ENCODE results near the gene ZFR2. TPM values are rescaled to one million over a fixed set of nuclear protein-coding genes. Genes with fewer than 3 reads are reported as not detected.

ZFR2 gene
- total RNA-seq, 2 experiments from 2014 or later, result 0.28 to 0.35 TPM

DNA sequence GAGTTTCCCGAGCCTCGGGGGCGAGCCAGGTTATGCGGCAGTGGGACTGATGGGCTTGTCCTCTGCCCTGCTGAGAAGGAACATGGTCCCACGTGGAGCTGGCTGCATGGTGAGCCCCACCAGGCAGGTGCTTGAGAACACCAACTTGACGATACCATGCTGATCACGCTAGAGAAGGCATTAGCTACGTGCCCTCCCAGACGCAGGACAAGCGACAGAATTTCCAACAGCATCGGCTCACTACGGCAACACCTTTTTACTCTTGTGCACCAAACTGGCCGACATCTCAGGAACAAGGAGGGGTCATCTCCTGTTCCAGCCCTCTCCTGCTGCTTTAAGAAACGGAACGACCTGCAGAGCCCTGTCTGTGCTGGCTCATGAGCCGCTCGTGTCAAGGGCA, 8.3 kb downstream of the ZFR2 start:
- Mint-ChIP-seq H3K4me1 (peaks cover under 1% of the 10 kb centered on the region), H3K27me3 (no peaks in the 10 kb centered on the region), H3K9me3 (no peaks in the 10 kb centered on the region), H3K27ac (no peak overlapping the region), H3K4me3 (no peak overlapping the region), H3K36me3 (ENCODE audit: low read depth) (no peaks in the 10 kb centered on the region)
- CTCF ChIA-PET, result no interaction called here
- no peak for DNase-seq
- POLR2A ChIA-PET, result no interaction called here

DNA sequence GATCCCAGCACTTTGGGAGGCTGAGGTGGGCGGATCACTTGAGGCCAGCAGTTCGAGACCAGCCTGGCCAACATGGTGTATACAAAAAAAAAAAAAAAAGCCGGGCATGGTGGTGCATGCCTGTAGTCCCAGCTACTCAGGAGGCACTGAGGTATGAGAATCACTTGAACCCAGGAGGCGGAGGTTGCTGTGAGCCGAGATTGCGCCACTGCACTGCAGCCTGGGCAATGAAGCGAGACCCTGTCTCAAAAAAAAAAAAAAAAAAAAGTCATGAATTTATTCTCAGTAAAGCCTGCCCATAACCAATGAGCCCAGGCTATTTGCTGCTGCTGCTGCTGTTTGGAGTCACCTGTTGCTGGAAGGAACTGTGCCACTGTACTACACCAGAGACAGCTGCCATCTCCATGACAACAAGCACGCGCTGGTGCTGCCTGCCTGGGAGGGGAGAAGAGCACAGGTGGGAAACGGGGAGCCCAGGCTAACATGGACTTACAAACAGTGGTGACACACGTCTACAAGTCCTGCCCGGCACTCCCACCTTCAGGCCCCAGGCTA, 11.3 kb downstream of the ZFR2 start:
- H3K4me3 Mint-ChIP-seq, result no peak overlapping the region
- H3K27me3 Mint-ChIP-seq, result no peaks in the 10 kb centered on the region
- no peak overlapping the region for H3K27ac Mint-ChIP-seq
- CTCF ChIA-PET, result no interaction called here
- no peaks in the 10 kb centered on the region for H3K36me3 Mint-ChIP-seq (ENCODE audit: low read depth)
- POLR2A ChIA-PET, result no interaction called here
- H3K4me1 Mint-ChIP-seq, result peaks cover 3% of the 10 kb centered on the region
- peaks cover under 1% of the 10 kb centered on the region for H3K9me3 Mint-ChIP-seq
- DNase-seq, result no peak

DNA sequence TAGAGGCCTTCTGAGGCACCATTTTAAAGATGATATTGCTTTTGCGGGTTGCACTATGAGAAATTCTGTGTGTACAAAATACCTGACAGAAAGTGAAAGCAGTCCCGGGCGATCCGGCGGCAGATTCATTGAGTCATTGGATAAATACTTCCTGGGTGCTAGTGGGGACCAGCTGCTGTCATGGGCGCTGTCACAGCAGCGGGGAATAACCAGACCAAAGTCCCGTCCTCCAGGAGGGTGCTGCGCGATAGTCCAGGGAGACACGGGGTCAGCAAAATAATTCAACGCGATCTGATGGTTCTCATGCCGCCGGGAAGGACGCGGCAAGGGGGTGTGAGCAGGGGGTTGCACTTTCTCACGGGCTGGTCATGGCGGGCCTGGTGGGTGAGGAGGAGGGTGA, 13.5 kb downstream of the ZFR2 start:
- POLR2A ChIA-PET, result no interaction called here
- H3K27ac Mint-ChIP-seq, result no peak overlapping the region
- CTCF ChIA-PET, result no interaction called here
- peaks cover 3% of the 10 kb centered on the region for H3K4me1 Mint-ChIP-seq
- peaks cover 11% of the 10 kb centered on the region for H3K9me3 Mint-ChIP-seq
- no peak overlapping the region for H3K4me3 Mint-ChIP-seq
- DNase-seq, result no peak
- peaks cover 6% of the 10 kb centered on the region for H3K36me3 Mint-ChIP-seq (ENCODE audit: low read depth)
- no peaks in the 10 kb centered on the region for H3K27me3 Mint-ChIP-seq

- Mint-ChIP-seq H3K27ac (no peak overlapping the region), H3K4me1 (peaks cover 3% of the 10 kb centered on the region), H3K36me3 (ENCODE audit: low read depth) (peaks cover 6% of the 10 kb centered on the region), H3K9me3 (peaks cover 11% of the 10 kb centered on the region), H3K4me3 (no peak overlapping the region), H3K27me3 (no peaks in the 10 kb centered on the region)
- peak; percentile 20 for DNase-seq
- POLR2A ChIA-PET, result no interaction called here
- CTCF ChIA-PET, result interaction anchor here (0.8 kb wide), 1 partner anchor 135 kb away, joined by 4 read pairs; no protein-coding TSS in a partner anchor
These were observed 16.1 kb downstream of the ZFR2 start for GRCh38 chr19:3852614-3853254.

GRCh38 chr19:3852177-3852511, 16.7 kb downstream of the ZFR2 start:
- Mint-ChIP-seq H3K27ac (no peak overlapping the region), H3K4me1 (peaks cover 3% of the 10 kb centered on the region), H3K36me3 (ENCODE audit: low read depth) (peaks cover 6% of the 10 kb centered on the region), H3K27me3 (no peaks in the 10 kb centered on the region), H3K9me3 (peaks cover 11% of the 10 kb centered on the region), H3K4me3 (no peak overlapping the region)
- no peak for DNase-seq
- ChIA-PET POLR2A (no interaction called here), CTCF (no interaction called here)

DNA sequence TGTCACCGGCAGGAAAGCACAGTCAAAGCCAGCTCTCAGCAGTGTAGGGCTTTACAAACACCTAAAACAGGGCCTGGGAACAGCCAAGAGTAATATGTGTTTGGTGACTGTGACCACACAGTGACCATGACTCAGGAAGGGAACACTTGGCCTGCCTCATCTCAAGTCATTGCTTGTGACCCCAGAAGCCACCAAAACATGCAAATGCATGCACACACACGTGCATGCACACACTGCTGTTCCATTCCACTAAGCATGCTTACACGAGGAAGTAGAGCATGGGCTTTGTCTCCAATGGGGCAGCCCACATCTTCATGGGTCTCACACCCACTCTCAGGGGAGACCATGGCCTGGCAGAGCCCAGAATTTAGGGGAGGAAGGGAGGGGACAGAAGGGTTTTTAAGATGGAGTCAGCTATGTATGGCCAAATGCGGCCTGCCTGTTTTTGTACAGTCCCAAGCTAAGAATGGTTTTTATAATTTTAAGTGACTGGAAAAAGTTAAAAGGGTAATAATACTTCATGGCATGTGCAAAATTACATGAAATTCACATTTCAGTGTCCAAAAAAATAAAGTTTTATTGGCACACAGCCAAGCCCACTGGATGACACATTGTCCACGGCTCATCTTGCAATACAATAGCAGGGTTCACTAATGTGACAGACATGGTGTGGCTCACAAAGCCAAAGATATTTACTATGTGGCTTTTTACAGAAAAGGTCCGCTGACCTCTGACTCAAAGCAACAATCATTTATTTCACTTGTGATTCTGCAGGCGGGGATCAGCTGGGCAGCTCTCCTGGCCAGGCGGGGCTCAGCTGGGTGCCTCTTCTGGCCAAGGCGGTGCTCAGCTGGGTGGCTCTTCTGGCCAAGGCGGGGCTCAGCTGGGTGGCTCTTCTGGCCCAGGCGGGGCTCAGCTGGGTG, 17.3 kb downstream of the ZFR2 start:
- ChIA-PET CTCF (interaction anchor here (0.5 kb wide), 1 partner anchor 131 kb away, joined by 3 read pairs; no protein-coding TSS in a partner anchor), POLR2A (no interaction called here)
- no peak for DNase-seq
- H3K27ac Mint-ChIP-seq, result no peak overlapping the region
- peaks cover 11% of the 10 kb centered on the region for H3K9me3 Mint-ChIP-seq
- H3K4me1 Mint-ChIP-seq, result peaks cover 3% of the 10 kb centered on the region
- H3K36me3 Mint-ChIP-seq (ENCODE audit: low read depth), result peaks cover 6% of the 10 kb centered on the region
- no peaks in the 10 kb centered on the region for H3K27me3 Mint-ChIP-seq
- H3K4me3 Mint-ChIP-seq, result no peak overlapping the region

DNA sequence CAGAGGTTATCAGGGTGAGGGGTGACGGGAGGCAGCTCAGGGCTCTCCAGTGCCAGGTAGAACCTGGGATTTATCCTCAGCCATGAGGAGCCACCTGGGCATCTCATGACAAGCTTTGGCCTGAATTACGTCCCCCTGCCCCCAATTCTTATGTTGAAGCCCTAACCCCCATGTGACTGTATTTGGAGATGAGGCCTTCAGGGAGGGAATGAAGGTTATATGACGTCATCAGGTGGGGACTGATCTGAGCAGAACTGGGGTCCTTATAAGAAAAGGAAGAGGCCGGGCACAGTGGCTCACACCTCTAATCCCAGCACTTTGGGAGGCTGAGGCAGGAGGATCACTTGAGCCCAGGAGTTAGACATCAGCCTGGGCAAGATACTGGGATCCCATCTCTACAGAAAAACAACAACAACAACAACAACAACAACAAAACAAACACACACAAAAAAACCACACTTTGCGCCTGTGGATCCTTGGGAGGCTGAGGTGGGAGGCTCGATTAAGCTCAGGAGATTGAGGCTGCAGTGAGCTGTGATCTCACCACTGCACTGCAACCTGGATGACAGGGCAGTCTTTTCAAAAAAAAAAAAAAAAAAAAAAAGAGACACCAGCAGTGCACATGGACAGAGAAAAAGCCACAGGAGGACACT, 18.4 kb downstream of the ZFR2 start:
- H3K9me3 Mint-ChIP-seq, result peaks cover 11% of the 10 kb centered on the region
- CTCF ChIA-PET, result interaction anchor here (0.5 kb wide), 1 partner anchor 130 kb away, joined by 3 read pairs; no protein-coding TSS in a partner anchor
- POLR2A ChIA-PET, result no interaction called here
- no peak overlapping the region for H3K27ac Mint-ChIP-seq
- H3K4me3 Mint-ChIP-seq, result no peak overlapping the region
- H3K4me1 Mint-ChIP-seq, result peaks cover 2% of the 10 kb centered on the region
- DNase-seq, result no peak
- peaks cover 6% of the 10 kb centered on the region for H3K36me3 Mint-ChIP-seq (ENCODE audit: low read depth)
- no peaks in the 10 kb centered on the region for H3K27me3 Mint-ChIP-seq

GRCh38 chr19:3849787-3850186, 19.1 kb downstream of the ZFR2 start:
- no peak overlapping the region for H3K27ac Mint-ChIP-seq
- no peaks in the 10 kb centered on the region for H3K4me1 Mint-ChIP-seq
- H3K9me3 Mint-ChIP-seq, result peaks cover 11% of the 10 kb centered on the region
- no peak for DNase-seq
- H3K27me3 Mint-ChIP-seq, result no peaks in the 10 kb centered on the region
- ChIA-PET CTCF (interaction anchor here (0.6 to 1.8 kb wide), 2 partner anchors 87 to 312 kb away, joined by 3 to 6 read pairs; partner anchors contain the start of gene MRPL54), POLR2A (no interaction called here)
- peaks cover 6% of the 10 kb centered on the region for H3K36me3 Mint-ChIP-seq (ENCODE audit: low read depth)
- H3K4me3 Mint-ChIP-seq, result no peak overlapping the region

DNA sequence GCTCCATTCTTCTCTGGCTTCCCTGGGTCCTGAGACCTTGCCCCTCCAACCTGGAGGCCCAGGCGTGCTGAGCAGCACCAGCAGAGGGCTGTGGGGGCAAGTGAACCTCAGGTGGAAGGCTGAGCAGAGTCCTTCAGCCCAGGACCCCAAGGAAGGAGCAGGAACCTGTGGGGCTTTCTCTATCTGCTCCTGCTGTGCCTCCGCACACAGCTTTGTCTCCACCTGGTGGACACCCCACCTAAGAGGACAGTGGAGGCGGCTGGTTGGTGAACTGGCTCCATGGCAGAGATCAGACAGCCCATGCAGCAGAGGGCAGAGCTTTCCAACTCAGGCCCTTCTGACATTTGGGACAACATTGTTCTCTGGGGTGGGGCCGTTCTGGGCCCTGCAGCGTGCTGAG, 19.7 kb downstream of the ZFR2 start:
- Mint-ChIP-seq H3K27me3 (no peaks in the 10 kb centered on the region), H3K4me3 (no peak overlapping the region), H3K9me3 (peaks cover 11% of the 10 kb centered on the region), H3K27ac (no peak overlapping the region), H3K36me3 (ENCODE audit: low read depth) (peaks cover 6% of the 10 kb centered on the region), H3K4me1 (no peaks in the 10 kb centered on the region)
- POLR2A ChIA-PET, result no interaction called here
- CTCF ChIA-PET, result interaction anchor here (0.6 to 1.8 kb wide), 2 partner anchors 86 to 313 kb away, joined by 3 to 6 read pairs; partner anchors contain the start of gene MRPL54
- peak; percentile 49 for DNase-seq

- H3K27ac Mint-ChIP-seq, result no peak overlapping the region
- ChIA-PET CTCF (no interaction called here), POLR2A (no interaction called here)
- H3K4me1 Mint-ChIP-seq, result no peaks in the 10 kb centered on the region
- no peaks in the 10 kb centered on the region for H3K36me3 Mint-ChIP-seq (ENCODE audit: low read depth)
- no peak for DNase-seq
- H3K27me3 Mint-ChIP-seq, result no peaks in the 10 kb centered on the region
- H3K4me3 Mint-ChIP-seq, result no peak overlapping the region
- no peaks in the 10 kb centered on the region for H3K9me3 Mint-ChIP-seq
These were observed 24.2 kb downstream of the ZFR2 start for GRCh38 chr19:3844596-3844995.

- no peaks in the 10 kb centered on the region for H3K4me1 Mint-ChIP-seq
- peaks cover 7% of the 10 kb centered on the region for H3K9me3 Mint-ChIP-seq
- DNase-seq, result no peak
- no peaks in the 10 kb centered on the region for H3K36me3 Mint-ChIP-seq (ENCODE audit: low read depth)
- ChIA-PET POLR2A (no interaction called here), CTCF (no interaction called here)
- H3K27ac Mint-ChIP-seq, result no peak overlapping the region
- no peak overlapping the region for H3K4me3 Mint-ChIP-seq
- no peaks in the 10 kb centered on the region for H3K27me3 Mint-ChIP-seq
These were observed 25.9 kb downstream of the ZFR2 start for GRCh38 chr19:3842948-3843347.

GRCh38 chr19:3840804-3841203, 28.0 kb downstream of the ZFR2 start:
- no peak overlapping the region for H3K27ac Mint-ChIP-seq
- no peak for DNase-seq
- no peak overlapping the region for H3K4me3 Mint-ChIP-seq
- H3K4me1 Mint-ChIP-seq, result no peaks in the 10 kb centered on the region
- H3K36me3 Mint-ChIP-seq (ENCODE audit: low read depth), result no peaks in the 10 kb centered on the region
- H3K27me3 Mint-ChIP-seq, result no peaks in the 10 kb centered on the region
- POLR2A ChIA-PET, result interaction anchor here (0.6 kb wide), 1 partner anchor 1155 kb away, joined by 3 read pairs; no protein-coding TSS in a partner anchor
- peaks cover 11% of the 10 kb centered on the region for H3K9me3 Mint-ChIP-seq
- CTCF ChIA-PET, result no interaction called here

- CTCF ChIA-PET, result no interaction called here
- no peaks in the 10 kb centered on the region for H3K4me1 Mint-ChIP-seq
- POLR2A ChIA-PET, result no interaction called here
- H3K36me3 Mint-ChIP-seq (ENCODE audit: low read depth), result no peaks in the 10 kb centered on the region
- no peak overlapping the region for H3K27ac Mint-ChIP-seq
- peaks cover 11% of the 10 kb centered on the region for H3K9me3 Mint-ChIP-seq
- no peak overlapping the region for H3K4me3 Mint-ChIP-seq
- no peak for DNase-seq
- no peaks in the 10 kb centered on the region for H3K27me3 Mint-ChIP-seq
These were observed 28.9 kb downstream of the ZFR2 start for GRCh38 chr19:3839941-3840340.

Data from activated CD4-positive, alpha-beta memory T cell treated with anti-CD3 and anti-CD28 coated beads, Interleukin-2, amount 10 ng/mL, durations not matched to agents 7 days and 5 days (primary cell).